Neural progenitor cell (in vitro differentiated cells): ENCODE data around the gene SLC44A5. TPM values are rescaled to one million over a fixed set of nuclear protein-coding genes. Genes with fewer than 3 reads are reported as not detected.

ENCODE experiments used
- DNase-seq: peaks from one replicate; pipeline ENCODE4 v3.0.0-alpha.2; 2016; ENCODE audit warnings: low spot score
- H2AFZ ChIP-seq: fragments of 200-600 bp; sonication (generic); replicated peaks from 2 replicates; pipeline ENCODE4 v1.6.1; 2016; ENCODE audit warnings: antibody characterized with exemption
- H3F3A ChIP-seq: fragments of 200-600 bp; sonication (generic); 2 replicates; pipeline ENCODE4 v1.6.1; 2016; ENCODE audit warnings: antibody characterized with exemption, low read depth
- H3K27ac ChIP-seq: fragments of 200-600 bp; sonication (generic); 2 replicates; pipeline ENCODE4 v1.5.1; 2016; ENCODE audit warnings: mild to moderate bottlenecking
- H3K27me3 ChIP-seq: fragments of 200-600 bp; sonication (generic); 2 replicates; pipeline ENCODE4 v1.6.1; 2016; ENCODE audit warnings: mild to moderate bottlenecking, moderate library complexity
- H3K36me3 ChIP-seq: fragments of 200-600 bp; sonication (generic); 2 replicates; pipeline ENCODE4 v1.5.1; 2016
- H3K4me1 ChIP-seq: fragments of 200-600 bp; sonication (generic); 2 replicates; pipeline ENCODE4 v1.6.1; 2016; ENCODE audit warnings: mixed run types
- H3K4me2 ChIP-seq: fragments of 200-600 bp; sonication (generic); 2 replicates; pipeline ENCODE4 v1.6.1; 2016
- H3K4me3 ChIP-seq: fragments of 200-600 bp; sonication (generic); 2 replicates; pipeline ENCODE4 v1.5.1; 2016
- H3K79me2 ChIP-seq: fragments of 200-600 bp; sonication (generic); 2 replicates; pipeline ENCODE4 v1.6.1; 2016; ENCODE audit warnings: low read depth
- H3K9ac ChIP-seq: fragments of 200-600 bp; sonication (generic); 2 replicates; pipeline ENCODE4 v1.6.1; 2016
- H3K9me3 ChIP-seq: fragments of 200-600 bp; sonication (generic); 2 replicates; pipeline ENCODE4 v1.5.1; 2016; ENCODE audit warnings: low read depth
- H4K20me1 ChIP-seq: fragments of 200-600 bp; sonication (generic); 2 replicates; pipeline ENCODE4 v1.6.1; 2016; ENCODE audit warnings: low read depth
- H3K27ac Mint-ChIP-seq: 3 replicates; pipeline ENCODE4 v1.8.0; 2021; ENCODE audit warnings: mixed read lengths
- H3K27me3 Mint-ChIP-seq: 2 replicates; pipeline ENCODE4 v1.8.0; 2022; ENCODE audit warnings: low read depth, mild to moderate bottlenecking, inconsistent platforms, moderate library complexity, mixed read lengths; ENCODE audit not compliant: insufficient read depth
- H3K36me3 Mint-ChIP-seq: 3 replicates; pipeline ENCODE4 v1.8.0; 2021; ENCODE audit warnings: mixed read lengths
- H3K4me1 Mint-ChIP-seq: 3 replicates; pipeline ENCODE4 v1.8.0; 2021; ENCODE audit warnings: mixed read lengths
- H3K4me3 Mint-ChIP-seq: 3 replicates; pipeline ENCODE4 v1.8.0; 2021; ENCODE audit warnings: mild to moderate bottlenecking, moderate library complexity, mixed read lengths
- H3K9me3 Mint-ChIP-seq: 3 replicates; pipeline ENCODE4 v1.8.0; 2020; ENCODE audit warnings: mixed read lengths
- CTCF ChIP-seq: fragments of 200-600 bp; sonication (generic); IDR thresholded peaks from 2 replicates; pipeline ENCODE4 v1.5.1; 2017; ENCODE audit warnings: antibody characterized with exemption, mild to moderate bottlenecking
- EZH2 ChIP-seq: fragments of 200-600 bp; sonication (generic); IDR thresholded peaks from 2 replicates; pipeline ENCODE4 v1.6.1; 2017; ENCODE audit warnings: antibody characterized with exemption, mild to moderate bottlenecking, moderate library complexity
- EZH2phosphoT487 ChIP-seq: fragments of 200-600 bp; sonication (generic); IDR thresholded peaks from 2 replicates; pipeline ENCODE4 v1.6.1; 2017; ENCODE audit warnings: antibody characterized with exemption
- total RNA-seq: library from RNA; depleted of rRNA; stranded (reverse); fragments of >200 nt; gene quantifications from 2 replicates; pipeline ENCODE4 v1.2.3, GENCODE V29; 2015; ENCODE audit warnings: low replicate concordance

Gene SLC44A5
- total RNA-seq, 1 donor from 2014 or later = 25.3 TPM

GRCh38 chr1:75625795-75626194 is 14.9 kb upstream of the SLC44A5 start:
- Histone ChIP-seq H3K4me3 (no peak overlapping the region), H3K9me3 (no peaks in the 10 kb centered on the region), H3K4me2 (no peak overlapping the region), H3K9ac (no peak overlapping the region), H3K27ac (no peak overlapping the region), H3K36me3 (no peaks in the 10 kb centered on the region), H4K20me1 (peaks cover 11% of the 10 kb centered on the region), H2AFZ (no peak overlapping the region), H3K79me2 (peaks cover 14% of the 10 kb centered on the region), H3K27me3 (no peaks in the 10 kb centered on the region), H3K4me1 (peaks cover 23% of the 10 kb centered on the region), H3F3A (no peaks in the 10 kb centered on the region)
- TF ChIP-seq CTCF (no peak), EZH2 (no peak), EZH2phosphoT487 (no peak)
- no peak overlapping the region for H3K4me3 Mint-ChIP-seq
- no peaks in the 10 kb centered on the region for H3K9me3 Mint-ChIP-seq
- no peak for DNase-seq
- peaks cover 16% of the 10 kb centered on the region for H3K4me1 Mint-ChIP-seq
- peaks cover 3% of the 10 kb centered on the region for H3K27me3 Mint-ChIP-seq
- H3K36me3 Mint-ChIP-seq = no peaks in the 10 kb centered on the region
- no peak overlapping the region for H3K27ac Mint-ChIP-seq

- TF ChIP-seq EZH2phosphoT487 = no peak
- no peak for TF ChIP-seq EZH2
- no peak for TF ChIP-seq CTCF
- Histone ChIP-seq H3K4me3 (no peak overlapping the region), H3K9ac (no peak overlapping the region), H3K4me2 (no peak overlapping the region), H3K36me3 (no peaks in the 10 kb centered on the region), H3K27me3 (peaks cover 40% of the 10 kb centered on the region), H2AFZ (no peak overlapping the region), H3K9me3 (no peaks in the 10 kb centered on the region), H3K79me2 (no peaks in the 10 kb centered on the region), H3K27ac (no peak overlapping the region), H3K4me1 (peaks cover 10% of the 10 kb centered on the region), H3F3A (peaks cover 18% of the 10 kb centered on the region), H4K20me1 (peaks cover 46% of the 10 kb centered on the region)
- no peak for DNase-seq
- Mint-ChIP-seq H3K4me3 (no peak overlapping the region), H3K27me3 (peaks cover 10% of the 10 kb centered on the region), H3K27ac (no peak overlapping the region), H3K4me1 (peaks cover 23% of the 10 kb centered on the region), H3K9me3 (peaks cover 2% of the 10 kb centered on the region), H3K36me3 (no peaks in the 10 kb centered on the region)
Observed at GRCh38 chr1:75618382-75618781, 7.5 kb upstream of the SLC44A5 start.

- Histone ChIP-seq H3K36me3 (no peaks in the 10 kb centered on the region), H3K79me2 (no peaks in the 10 kb centered on the region), H3K27ac (no peak overlapping the region), H3K4me3 (peak overlapping the region; percentile 73), H3K4me1 (peaks cover 10% of the 10 kb centered on the region), H3F3A (peaks cover 18% of the 10 kb centered on the region), H3K27me3 (peaks cover 53% of the 10 kb centered on the region), H3K9ac (no peak overlapping the region), H4K20me1 (peaks cover 57% of the 10 kb centered on the region), H3K9me3 (no peaks in the 10 kb centered on the region), H3K4me2 (peak overlapping the region; percentile 96), H2AFZ (peak overlapping the region; percentile 21)
- DNase-seq = peak; percentile 75
- Mint-ChIP-seq H3K36me3 (no peaks in the 10 kb centered on the region), H3K4me1 (peaks cover 28% of the 10 kb centered on the region), H3K4me3 (peak overlapping the region; percentile 87), H3K27ac (peak overlapping the region; percentile 39), H3K27me3 (peaks cover 10% of the 10 kb centered on the region), H3K9me3 (peaks cover 2% of the 10 kb centered on the region)
- TF ChIP-seq EZH2 (peak; percentile 27), CTCF (no peak)
Observed at GRCh38 chr1:75616436-75617433, 5.8 kb upstream of the SLC44A5 start.
